Thoracic aorta (tissue), 2 donors: Measurements from ENCODE around the gene KCTD20. TPM values are rescaled to one million over a fixed set of nuclear protein-coding genes. Genes with fewer than 3 reads are reported as not detected.

ENCODE experiments used
- ATAC-seq: fragments of 150-250 bp; one replicate; pipeline ENCODE4 v1.8.0; 2017; ENCODE audit warnings: low read depth; ENCODE audit not compliant: insufficient number of reproducible peaks, low FRiP score
- DNase-seq: peaks from one replicate; pipeline ENCODE4 v3.0.0-alpha.2; 2020; ENCODE audit warnings: low spot score
- H3K27ac ChIP-seq, 2 donors: fragments of 200-600 bp; sonication (generic); 1 replicate in 1 of 2; 2 replicates in 1 of 2; pipeline ENCODE4 v1.5.1; 2016; ENCODE audit warnings: mild to moderate bottlenecking in 2 of 2, moderate library complexity in 2 of 2
- H3K27me3 ChIP-seq: fragments of 200-600 bp; sonication (generic); replicated peaks from 2 replicates; pipeline ENCODE4 v1.6.0; 2016; ENCODE audit warnings: mild to moderate bottlenecking; ENCODE audit not compliant: insufficient read depth
- H3K36me3 ChIP-seq: fragments of 200-600 bp; sonication (generic); one replicate; pipeline ENCODE4 v1.5.1; 2016
- H3K4me1 ChIP-seq, 2 donors: fragments of 200-600 bp; sonication (generic); 1 replicate in 1 of 2; 2 replicates in 1 of 2; pipeline versions ENCODE4 v1.5.1 to v1.6.0; 2016; ENCODE audit warnings: low read depth in 2 of 2, mild to moderate bottlenecking in 1 of 2; ENCODE audit not compliant: control insufficient read depth in 1 of 2
- H3K4me3 ChIP-seq: fragments of 200-600 bp; sonication (generic); 2 replicates; pipeline ENCODE4 v1.5.1; 2016; ENCODE audit warnings: mild to moderate bottlenecking
- H3K9me3 ChIP-seq: fragments of 200-600 bp; sonication (generic); 2 replicates; pipeline ENCODE4 v1.5.1; 2016
- CTCF ChIP-seq: fragments of 200-600 bp; sonication (generic); IDR thresholded peaks from one replicate; pipeline ENCODE4 v1.5.1; 2019; ENCODE audit warnings: antibody characterized with exemption
- total RNA-seq, 2 donors: library from RNA; depleted of rRNA; stranded (reverse); fragments of >200 nt; gene quantifications; one replicate each; pipeline versions ENCODE4 v1.1.0 to v1.2.3, GENCODE V29; 2016

KCTD20 gene
- total RNA-seq, 2 donors from 2014 or later: 63.5 to 72.0 TPM

- H3K4me1 ChIP-seq: no peaks in the 10 kb centered on the region
- no peak overlapping the region for H3K27ac ChIP-seq
- H3K27me3 ChIP-seq: no peaks in the 10 kb centered on the region
- ATAC-seq: no peak
- no peak overlapping the region for H3K4me3 ChIP-seq
- H3K36me3 ChIP-seq: peaks cover 7% of the 10 kb centered on the region
- TF ChIP-seq CTCF: no peak
- DNase-seq: no peak
- no peaks in the 10 kb centered on the region for H3K9me3 ChIP-seq
Observed at GRCh38 chr6:36501686-36502085, 58.9 kb downstream of the KCTD20 start.

- Histone ChIP-seq H3K27ac (no peak overlapping the region), H3K4me3 (no peak overlapping the region)
- TF ChIP-seq CTCF: no peak
Observed at GRCh38 chr6:36504181-36504580, 61.4 kb downstream of the KCTD20 start.

GRCh38 chr6:36504982-36505381, 62.2 kb downstream of the KCTD20 start:
- Histone ChIP-seq H3K9me3 (no peaks in the 10 kb centered on the region), H3K27ac (no peak overlapping the region), H3K4me3 (no peak overlapping the region), H3K36me3 (no peaks in the 10 kb centered on the region), H3K27me3 (no peaks in the 10 kb centered on the region), H3K4me1 (no peaks in the 10 kb centered on the region)
- TF ChIP-seq CTCF: no peak
- ATAC-seq (no peak), DNase-seq (no peak)

More at GRCh38 chr6:36504181-36504580, 61.4 kb downstream of the KCTD20 start:
- Histone ChIP-seq H3K27me3 (no peaks in the 10 kb centered on the region), H3K9me3 (no peaks in the 10 kb centered on the region), H3K4me1 (no peaks in the 10 kb centered on the region), H3K36me3 (peaks cover 3% of the 10 kb centered on the region)
- no peak for ATAC-seq
- DNase-seq: no peak

GRCh38 chr6:36505744-36506534, 63.1 kb downstream of the KCTD20 start:
- H3K9me3 ChIP-seq: no peaks in the 10 kb centered on the region
- no peak overlapping the region for H3K4me3 ChIP-seq
- no peaks in the 10 kb centered on the region for H3K4me1 ChIP-seq
- H3K27me3 ChIP-seq: no peaks in the 10 kb centered on the region
- DNase-seq (no peak), ATAC-seq (no peak)
- H3K36me3 ChIP-seq: no peaks in the 10 kb centered on the region
- no peak overlapping the region for H3K27ac ChIP-seq
- TF ChIP-seq CTCF: no peak

- TF ChIP-seq CTCF: no peak
- Histone ChIP-seq H3K36me3 (no peaks in the 10 kb centered on the region), H3K4me1 (no peaks in the 10 kb centered on the region), H3K27ac (no peak overlapping the region), H3K27me3 (no peaks in the 10 kb centered on the region), H3K4me3 (no peak overlapping the region), H3K9me3 (no peaks in the 10 kb centered on the region)
- no peak for DNase-seq
- ATAC-seq: no peak
Observed at GRCh38 chr6:36506611-36507010, 63.8 kb downstream of the KCTD20 start.
